ENCODE measurements around the gene NTN5. TPM values are rescaled to one million over a fixed set of nuclear protein-coding genes. Genes with fewer than 3 reads are reported as not detected.

Gene NTN5
- total and polyA plus RNA-seq, 11 donors, result 0.11 to 0.42 (median 0.16) TPM; not detected in 7

DNA sequence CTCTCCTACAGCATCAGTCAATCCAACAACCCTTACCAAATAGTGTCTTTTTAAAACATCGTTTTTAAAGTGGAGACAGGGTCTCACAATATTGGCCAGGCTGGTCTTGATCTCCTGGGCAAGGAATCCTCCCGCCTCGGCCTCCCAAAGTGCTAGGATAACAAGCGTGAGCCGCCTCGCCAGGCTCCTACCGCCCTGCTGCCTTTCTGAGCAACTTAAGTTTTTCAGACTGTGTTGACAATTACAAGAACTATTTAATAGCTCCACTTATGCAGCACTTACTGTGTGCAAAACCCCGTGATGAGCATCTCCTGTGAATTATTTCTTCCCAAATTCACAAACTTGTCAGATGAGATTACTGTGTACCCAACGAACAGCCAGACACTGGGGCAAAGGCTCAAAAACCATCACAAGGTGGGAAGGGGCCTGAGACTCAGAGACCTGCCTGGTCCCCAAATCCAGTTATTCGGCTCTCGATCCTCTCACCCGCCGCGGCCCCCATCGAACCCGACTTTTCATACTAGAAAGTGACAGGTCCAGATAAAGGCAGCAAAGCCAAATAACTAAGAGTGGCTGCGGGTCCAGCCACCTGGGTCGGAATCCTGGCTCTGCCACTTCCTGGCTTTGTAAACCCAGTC lies 54.4 kb downstream of the NTN5 start:
- intact Hi-C loops (cut with DNase I), result loop anchor here in 1 of 10 donors (2.0 to 10.0 kb wide), 2 partner anchors 18 to 234 kb away; partner anchors contain the start of gene DBP
- Histone ChIP-seq H3K36me3 (peaks cover 2 to 43% (median 29%) of the 10 kb centered on the region in 9 donors), H3K4me3 (peak overlapping the region; percentile 59 to 97 (median 88)), H3K4me1 (peaks cover 12 to 62% (median 30%) of the 10 kb centered on the region in 12 donors), H3K27ac (peak overlapping the region; percentile 62 to 95 (median 92)), H3K9me3 (no peaks in the 10 kb centered on the region), H3K27me3 (peaks cover 0 to 6% (median 0%) of the 10 kb centered on the region in 9 donors)
- no peak for ATAC-seq
- 2 to 3% (median 2%) methylated on average over 18 of the region's 18 CpGs for WGBS, 4 donors
- DNase-seq, result peak in 1 of 5 donors; percentile 38
- TF ChIP-seq POLR2A (IDR thresholded peaks at IDR 0.05) (no peak), CTCF (IDR thresholded peaks at IDR 0.05) (no peak)

- Histone ChIP-seq H3K4me3 (peak overlapping the region in 10 of 12 donors; percentile 59 to 97 (median 88)), H3K4me1 (peaks cover 11 to 51% (median 26%) of the 10 kb centered on the region in 12 donors), H3K9me3 (no peaks in the 10 kb centered on the region), H3K36me3 (peaks cover 2 to 43% (median 29%) of the 10 kb centered on the region in 9 donors), H3K27me3 (peaks cover 0 to 6% (median 0%) of the 10 kb centered on the region in 9 donors), H3K27ac (peak overlapping the region in 6 of 12 donors; percentile 80 to 95 (median 92))
- DNase-seq (no peak), ATAC-seq (no peak)
- TF ChIP-seq POLR2A (IDR thresholded peaks at IDR 0.05) (no peak), CTCF (IDR thresholded peaks at IDR 0.05) (peak in 1 of 12 donors; percentile 17)
- 64 to 70% (median 67%) methylated on average over 12 to 18 of the region's 18 CpGs for WGBS, 4 donors
- intact Hi-C loops (cut with DNase I), result loop anchor here in 1 of 10 donors (10.0 kb wide), 1 partner anchor 233 kb away; no protein-coding TSS in a partner anchor
These were observed 55.5 kb downstream of the NTN5 start for GRCh38 chr19:48617146-48617937.

GRCh38 chr19:48616491-48617056 lies 56.2 kb downstream of the NTN5 start:
- no peaks in the 10 kb centered on the region for H3K9me3 ChIP-seq
- intact Hi-C loops (cut with DNase I), result loop anchor here in 1 of 10 donors (10.0 kb wide), 1 partner anchor 232 kb away; no protein-coding TSS in a partner anchor
- 57 to 80% (median 71%) methylated on average over 11 to 12 of the region's 12 CpGs for WGBS, 4 donors
- ATAC-seq, result no peak
- H3K27ac ChIP-seq, result peak overlapping the region in 1 of 12 donors; percentile 16
- peaks cover 0 to 6% (median 0%) of the 10 kb centered on the region in 9 donors for H3K27me3 ChIP-seq
- H3K4me1 ChIP-seq, result peaks cover 11 to 44% (median 26%) of the 10 kb centered on the region in 12 donors
- no peak for DNase-seq
- no peak for TF ChIP-seq CTCF (IDR thresholded peaks at IDR 0.05)
- no peak for TF ChIP-seq POLR2A (IDR thresholded peaks at IDR 0.05)
- H3K4me3 ChIP-seq, result peak overlapping the region in 1 of 12 donors; percentile 90
- H3K36me3 ChIP-seq, result peaks cover 2 to 41% (median 27%) of the 10 kb centered on the region in 9 donors

Measured in heart left ventricle (tissue), 16 donors.